K562 (cell line): ENCODE measurements around the gene PIP5K1B. TPM values are rescaled to one million over a fixed set of nuclear protein-coding genes. Genes with fewer than 3 reads are reported as not detected.
A peak's percentile ranks its signal among the peaks of the same experiment; 100 is the strongest.

Experiments used
- ATAC-seq: fragments of 200-7000 bp; cut with Tn5 transposase; 3 replicates; pipeline ENCODE4 v1.9.1; 2020; ENCODE audit warnings: moderate library complexity
- BruUV-seq: library from RNA; stranded (reverse); fragments of 400-500 nt; replicated peaks from 2 replicates; lab custom pipeline; 2021; lab: Mats Ljungman, UMichigan
- CTCF ChIA-PET: fragments of 300-600 bp; formaldehyde crosslinking; extraction: SDS; loops from one replicate; lab custom pipeline; 2021; ENCODE audit warnings: low intra/inter-chr PET ratio; lab: Yijun Ruan, JAX
- POLR2A ChIA-PET: fragments of 300-600, 350-650 bp; sonication (Branson Sonifier 250); formaldehyde crosslinking; extraction: SDS; loops from one replicate; lab custom pipeline; 2021; ENCODE audit warnings: antibody characterized with exemption, inconsistent platforms; lab: Yijun Ruan, JAX
- DNase-seq, 4 experiments: peaks; one replicate each; pipeline versions ENCODE4 v3.0.0 to v3.0.0-alpha.2; 2011 to 2018; ENCODE audit warnings: low spot score in 3 of 4, mixed read lengths in 3 of 4; ENCODE audit errors: extremely low read depth in 1 of 4
- FAIRE-seq: peaks from 2 replicates; lab custom pipeline; 2011; peaks lifted over from hg19 to GRCh38; lab: Jason Lieb, UNC
- H2AFZ ChIP-seq: 2 replicates; pipeline ENCODE4 v1.6.0; 2011; ENCODE audit warnings: low read depth, low read length, control low read depth, inconsistent platforms
- H3K27ac ChIP-seq: fragments of 200-600 bp; 3 replicates; pipeline ENCODE4 v1.8.0; 2011; ENCODE audit warnings: low read depth, mild to moderate bottlenecking, control low read depth, inconsistent platforms, low read length, moderate library complexity, mixed read lengths; ENCODE audit errors: extremely low read depth
- H3K27me3 ChIP-seq, 2 experiments: fragments of 300-600 bp in 1 of 2; 2 replicates in 1 of 2; 3 replicates in 1 of 2; pipeline versions ENCODE4 v1.6.0 to v1.8.0; 2011; ENCODE audit warnings: inconsistent platforms in 2 of 2, low read length in 2 of 2, mild to moderate bottlenecking in 1 of 2, mixed read lengths in 1 of 2, moderate library complexity in 1 of 2; ENCODE audit not compliant: control insufficient read depth in 2 of 2, insufficient read depth in 2 of 2
- H3K36me3 ChIP-seq: fragments of 300-600 bp; 3 replicates; pipeline ENCODE4 v1.8.0; 2011; ENCODE audit warnings: mild to moderate bottlenecking, low read length, inconsistent platforms; ENCODE audit not compliant: control insufficient read depth, insufficient read depth
- H3K4me1 ChIP-seq, 2 experiments: fragments of 200-600 bp in 1 of 2; replicated peaks in 1 of 2; 2 replicates in 1 of 2; 3 replicates in 1 of 2; pipeline versions ENCODE4 v1.5.1 to v1.8.0; 2011; ENCODE audit warnings: inconsistent platforms in 2 of 2, low read length in 2 of 2, mild to moderate bottlenecking in 1 of 2, mixed read lengths in 1 of 2, moderate library complexity in 1 of 2; ENCODE audit not compliant: control insufficient read depth in 2 of 2, insufficient read depth in 2 of 2
- H3K4me2 ChIP-seq: 2 replicates; pipeline ENCODE4 v1.6.1; 2011; ENCODE audit warnings: low read length, control low read depth, inconsistent platforms, mixed read lengths; ENCODE audit not compliant: insufficient read depth
- H3K4me3 ChIP-seq: fragments of 200-600 bp; sonication (generic), shearing (Covaris generic); 2 replicates; pipeline ENCODE4 v1.5.1; 2016; ENCODE audit warnings: control low read depth, inconsistent platforms
- H3K79me2 ChIP-seq: fragments of 200-600 bp; 3 replicates; pipeline ENCODE4 v1.8.0; 2011; ENCODE audit warnings: low read length, inconsistent platforms; ENCODE audit not compliant: control insufficient read depth, insufficient read depth
- H3K9ac ChIP-seq, 2 experiments: 2 replicates each; pipeline versions ENCODE4 v1.6.0 to v1.6.1; 2011; ENCODE audit warnings: low read depth in 2 of 2, low read length in 2 of 2, control low read depth in 1 of 2, inconsistent platforms in 1 of 2, mild to moderate bottlenecking in 1 of 2, mixed read lengths in 1 of 2; ENCODE audit not compliant: insufficient read depth in 1 of 2
- H3K9me1 ChIP-seq: one replicate; pipeline ENCODE4 v1.6.0; 2011; ENCODE audit warnings: inconsistent platforms, mild to moderate bottlenecking, low read length, moderate library complexity; ENCODE audit not compliant: control insufficient read depth, insufficient read depth
- H3K9me3 ChIP-seq: replicated peaks from 2 replicates; pipeline ENCODE4 v1.5.1; 2011; ENCODE audit warnings: low read depth, low read length, inconsistent platforms; ENCODE audit not compliant: control insufficient read depth, insufficient read depth
- H4K20me1 ChIP-seq: replicated peaks from 2 replicates; pipeline ENCODE4 v1.6.1; 2011; ENCODE audit warnings: low read length, inconsistent platforms, mixed read lengths; ENCODE audit not compliant: control insufficient read depth, insufficient read depth
- AFF4 ChIP-seq: sonication (generic); formaldehyde crosslinking; IDR thresholded peaks from 2 replicates; pipeline ENCODE4 v1.8.0; 2023; ENCODE audit warnings: mild to moderate bottlenecking, missing genetic modification reagents
- CBFA2T2 ChIP-seq: fragments of 450-650 bp; conservative IDR thresholded peaks from 2 replicates; pipeline ENCODE4 v1.6.1; 2017; ENCODE audit warnings: mild to moderate bottlenecking
- FOSL1 ChIP-seq: fragments of 200-800 bp; sonication (Bioruptor generic); conservative IDR thresholded peaks from 2 replicates; pipeline ENCODE4 v1.6.1; 2016; ENCODE audit warnings: missing genetic modification characterization, missing compliant biosample characterization
- HMG20B ChIP-seq: fragments of 250-450 bp; sonication (Bioruptor Pico); IDR thresholded peaks from 2 replicates; pipeline ENCODE4 v1.5.0; 2021; ENCODE audit warnings: mild to moderate bottlenecking
- KDM1A ChIP-seq, 2 experiments: fragments of 450-650 bp; IDR thresholded peaks; 2 replicates each; pipeline ENCODE4 v1.6.1; 2016; ENCODE audit warnings: mild to moderate bottlenecking in 2 of 2
- SFPQ ChIP-seq: fragments of 200-400 bp; formaldehyde crosslinking; IDR thresholded peaks from 2 replicates; pipeline ENCODE4 v1.6.1; 2017; ENCODE audit warnings: mild to moderate bottlenecking, low read depth, low read length, moderate library complexity
- SMAD4 ChIP-seq: fragments of 250-450 bp; sonication (Bioruptor Pico); conservative IDR thresholded peaks from 2 replicates; pipeline ENCODE4 v1.8.0; 2021; ENCODE audit warnings: inconsistent platforms, mild to moderate bottlenecking, moderate library complexity
- WGBS: fragments of 100-300 bp; shearing (Covaris generic); methylation state at CpG from one replicate; pipeline ENCODE4 v1.1.6; 2016; ENCODE audit warnings: low coverage, mixed read lengths; ENCODE audit not compliant: insufficient coverage; ENCODE audit errors: missing lambda C conversion rate; 5-methylcytosine and 5-hydroxymethylcytosine counted together
- in situ Hi-C: fragments of 300-500 bp; cut with MboI; formaldehyde crosslinking; loops from 4 replicates; pipeline ENCODE4 v1.15.0; 2018; ENCODE audit warnings: inconsistent platforms, mixed read lengths
- intact Hi-C: fragments of 100-400 bp; cut with micrococcal nuclease; formaldehyde crosslinking; loops from 2 replicates; pipeline ENCODE4 v1.14.2; 2022
- polyA plus RNA-seq, 8 experiments: library from polyadenylated mRNA; depleted of rRNA in 4 of 8; stranded (reverse) in 5 of 8; unstranded in 3 of 8; fragments of >200 nt; fragmentation: Nextera tagmentation in 2 of 8; fragmentation: Illumina TruSeq in 1 of 8; extraction: Ambion mirVana in 2 of 8; extraction: Trizol in 1 of 8; gene quantifications; 2 replicates each; pipeline versions ENCODE4 v1.2.1 to v1.2.3, GENCODE V29; 2011 to 2014; ENCODE audit warnings: inconsistent platforms in 1 of 8, missing spikeins in 1 of 8
- total RNA-seq, 7 experiments: library from RNA; depleted of rRNA in 6 of 7; stranded (reverse); fragments of >200 nt in 6 of 7; fragmentation: Illumina TruSeq in 2 of 7; extraction: Trizol in 2 of 7; gene quantifications; 2 replicates each; pipeline versions ENCODE4 v1.2.1 to v1.2.3, GENCODE V29; 2011 to 2021; ENCODE audit warnings: low replicate concordance in 1 of 7
- TF ChIP-seq, protein P1 (sequence below): fragments of 250-450 bp; sonication (Bioruptor Pico); IDR thresholded peaks from 2 replicates; pipeline ENCODE4 v1.4.0; 2020; ENCODE audit warnings: mild to moderate bottlenecking, moderate library complexity, borderline replicate concordance
- TF ChIP-seq, protein P2 (sequence below), 2 experiments: fragments of 450-650 bp; IDR thresholded peaks; 2 replicates each; pipeline ENCODE4 v1.6.1; 2018; ENCODE audit warnings: mild to moderate bottlenecking in 2 of 2, low read depth in 1 of 2; ENCODE audit not compliant: partially characterized antibody in 2 of 2

PIP5K1B gene
- total and polyA plus RNA-seq, 9 of the 15 experiments (the other 6 are each of a cell fraction or from before 2014, with no cell fraction given): 3.1 to 12.9 (median 7.4) TPM

GRCh38 chr9:68678430-68678829, 26.6 kb upstream of the PIP5K1B start:
- intact Hi-C loops: no loop called here
- CTCF ChIA-PET: no interaction called here
- Histone ChIP-seq H3K4me3 (no peak overlapping the region), H3K4me2 (no peak overlapping the region), H3K27ac (no peak overlapping the region), H3K4me1 (no peaks in the 10 kb centered on the region), H2AFZ (no peak overlapping the region), H4K20me1 (no peaks in the 10 kb centered on the region), H3K79me2 (no peaks in the 10 kb centered on the region), H3K9ac (no peak overlapping the region), H3K27me3 (peaks cover 5 to 16% of the 10 kb centered on the region in 2 experiments; a peak in 4 of 5 replicates), H3K36me3 (no peaks in the 10 kb centered on the region), H3K9me1 (no peaks in the 10 kb centered on the region), H3K9me3 (no peaks in the 10 kb centered on the region)
- in situ Hi-C loops: no loop called here
- POLR2A ChIA-PET: no interaction called here
- FAIRE-seq (peak; percentile 66), ATAC-seq (peak; percentile 89), DNase-seq (peak; percentile 40 to 57 (median 50))
- WGBS: 0% methylated on average over 5 of the region's 5 CpGs
- no TSS peak for BruUV-seq
- no peak for TF ChIP-seq AFF4
- TF ChIP-seq HMG20B: no peak
- no peak for TF ChIP-seq FOSL1 (tag)
- TF ChIP-seq CBFA2T2: 0 out of 2 replicates have a peak, but pooled peaks have one; percentile 7
- TF ChIP-seq SFPQ: no peak
- TF ChIP-seq, protein P1, sequence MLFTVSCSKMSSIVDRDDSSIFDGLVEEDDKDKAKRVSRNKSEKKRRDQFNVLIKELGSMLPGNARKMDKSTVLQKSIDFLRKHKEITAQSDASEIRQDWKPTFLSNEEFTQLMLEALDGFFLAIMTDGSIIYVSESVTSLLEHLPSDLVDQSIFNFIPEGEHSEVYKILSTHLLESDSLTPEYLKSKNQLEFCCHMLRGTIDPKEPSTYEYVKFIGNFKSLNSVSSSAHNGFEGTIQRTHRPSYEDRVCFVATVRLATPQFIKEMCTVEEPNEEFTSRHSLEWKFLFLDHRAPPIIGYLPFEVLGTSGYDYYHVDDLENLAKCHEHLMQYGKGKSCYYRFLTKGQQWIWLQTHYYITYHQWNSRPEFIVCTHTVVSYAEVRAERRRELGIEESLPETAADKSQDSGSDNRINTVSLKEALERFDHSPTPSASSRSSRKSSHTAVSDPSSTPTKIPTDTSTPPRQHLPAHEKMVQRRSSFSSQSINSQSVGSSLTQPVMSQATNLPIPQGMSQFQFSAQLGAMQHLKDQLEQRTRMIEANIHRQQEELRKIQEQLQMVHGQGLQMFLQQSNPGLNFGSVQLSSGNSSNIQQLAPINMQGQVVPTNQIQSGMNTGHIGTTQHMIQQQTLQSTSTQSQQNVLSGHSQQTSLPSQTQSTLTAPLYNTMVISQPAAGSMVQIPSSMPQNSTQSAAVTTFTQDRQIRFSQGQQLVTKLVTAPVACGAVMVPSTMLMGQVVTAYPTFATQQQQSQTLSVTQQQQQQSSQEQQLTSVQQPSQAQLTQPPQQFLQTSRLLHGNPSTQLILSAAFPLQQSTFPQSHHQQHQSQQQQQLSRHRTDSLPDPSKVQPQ (CRISPR knock-in tag): no peak
- TF ChIP-seq, protein P2, sequence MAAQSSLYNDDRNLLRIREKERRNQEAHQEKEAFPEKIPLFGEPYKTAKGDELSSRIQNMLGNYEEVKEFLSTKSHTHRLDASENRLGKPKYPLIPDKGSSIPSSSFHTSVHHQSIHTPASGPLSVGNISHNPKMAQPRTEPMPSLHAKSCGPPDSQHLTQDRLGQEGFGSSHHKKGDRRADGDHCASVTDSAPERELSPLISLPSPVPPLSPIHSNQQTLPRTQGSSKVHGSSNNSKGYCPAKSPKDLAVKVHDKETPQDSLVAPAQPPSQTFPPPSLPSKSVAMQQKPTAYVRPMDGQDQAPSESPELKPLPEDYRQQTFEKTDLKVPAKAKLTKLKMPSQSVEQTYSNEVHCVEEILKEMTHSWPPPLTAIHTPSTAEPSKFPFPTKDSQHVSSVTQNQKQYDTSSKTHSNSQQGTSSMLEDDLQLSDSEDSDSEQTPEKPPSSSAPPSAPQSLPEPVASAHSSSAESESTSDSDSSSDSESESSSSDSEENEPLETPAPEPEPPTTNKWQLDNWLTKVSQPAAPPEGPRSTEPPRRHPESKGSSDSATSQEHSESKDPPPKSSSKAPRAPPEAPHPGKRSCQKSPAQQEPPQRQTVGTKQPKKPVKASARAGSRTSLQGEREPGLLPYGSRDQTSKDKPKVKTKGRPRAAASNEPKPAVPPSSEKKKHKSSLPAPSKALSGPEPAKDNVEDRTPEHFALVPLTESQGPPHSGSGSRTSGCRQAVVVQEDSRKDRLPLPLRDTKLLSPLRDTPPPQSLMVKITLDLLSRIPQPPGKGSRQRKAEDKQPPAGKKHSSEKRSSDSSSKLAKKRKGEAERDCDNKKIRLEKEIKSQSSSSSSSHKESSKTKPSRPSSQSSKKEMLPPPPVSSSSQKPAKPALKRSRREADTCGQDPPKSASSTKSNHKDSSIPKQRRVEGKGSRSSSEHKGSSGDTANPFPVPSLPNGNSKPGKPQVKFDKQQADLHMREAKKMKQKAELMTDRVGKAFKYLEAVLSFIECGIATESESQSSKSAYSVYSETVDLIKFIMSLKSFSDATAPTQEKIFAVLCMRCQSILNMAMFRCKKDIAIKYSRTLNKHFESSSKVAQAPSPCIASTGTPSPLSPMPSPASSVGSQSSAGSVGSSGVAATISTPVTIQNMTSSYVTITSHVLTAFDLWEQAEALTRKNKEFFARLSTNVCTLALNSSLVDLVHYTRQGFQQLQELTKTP (IDR thresholded peaks at IDR 0.05; ENCODE audit: low read depth in 1 of 2, partially characterized antibody in 2 of 2): no peak
- no peak for TF ChIP-seq SMAD4 (CRISPR knock-in tag)
- peak; percentile 72 to 77 for TF ChIP-seq KDM1A (IDR thresholded peaks at IDR 0.05)
